ENCODE data around the gene FBXL7.

DNA sequence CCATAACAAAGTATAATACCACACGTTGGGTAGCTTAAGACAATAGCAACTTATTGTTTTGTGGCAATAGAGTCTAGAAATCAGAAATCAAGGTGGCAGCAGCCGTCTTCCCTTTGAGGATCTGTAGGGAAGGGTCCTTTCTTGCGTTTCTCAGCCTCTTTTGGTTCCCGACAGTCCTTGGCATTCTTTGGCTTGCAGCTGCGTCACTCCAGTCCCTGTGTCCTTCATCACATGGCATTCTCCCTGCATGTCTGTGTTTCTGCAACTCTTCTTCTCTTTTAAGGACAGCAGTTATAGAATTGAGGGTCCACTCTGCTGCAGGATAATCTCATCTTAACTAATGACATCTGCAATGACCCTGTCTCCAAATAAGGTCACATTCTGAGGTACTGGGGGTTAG, 140.1 kb downstream of the FBXL7 start:
- TF ChIP-seq, protein P1, sequence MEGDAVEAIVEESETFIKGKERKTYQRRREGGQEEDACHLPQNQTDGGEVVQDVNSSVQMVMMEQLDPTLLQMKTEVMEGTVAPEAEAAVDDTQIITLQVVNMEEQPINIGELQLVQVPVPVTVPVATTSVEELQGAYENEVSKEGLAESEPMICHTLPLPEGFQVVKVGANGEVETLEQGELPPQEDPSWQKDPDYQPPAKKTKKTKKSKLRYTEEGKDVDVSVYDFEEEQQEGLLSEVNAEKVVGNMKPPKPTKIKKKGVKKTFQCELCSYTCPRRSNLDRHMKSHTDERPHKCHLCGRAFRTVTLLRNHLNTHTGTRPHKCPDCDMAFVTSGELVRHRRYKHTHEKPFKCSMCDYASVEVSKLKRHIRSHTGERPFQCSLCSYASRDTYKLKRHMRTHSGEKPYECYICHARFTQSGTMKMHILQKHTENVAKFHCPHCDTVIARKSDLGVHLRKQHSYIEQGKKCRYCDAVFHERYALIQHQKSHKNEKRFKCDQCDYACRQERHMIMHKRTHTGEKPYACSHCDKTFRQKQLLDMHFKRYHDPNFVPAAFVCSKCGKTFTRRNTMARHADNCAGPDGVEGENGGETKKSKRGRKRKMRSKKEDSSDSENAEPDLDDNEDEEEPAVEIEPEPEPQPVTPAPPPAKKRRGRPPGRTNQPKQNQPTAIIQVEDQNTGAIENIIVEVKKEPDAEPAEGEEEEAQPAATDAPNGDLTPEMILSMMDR (IDR thresholded peaks at IDR 0.05 in 8 of 11, conservative IDR thresholded peaks at IDR 0.05 in 3 of 11) = no peak
- TF ChIP-seq POLR2A (IDR thresholded peaks at IDR 0.05) = no peak

All from spleen (tissue), 7 donors.